Cardiac fibroblast (primary cell): ENCODE results near the gene GCC2.

ENCODE experiments used
- DNase-seq, 2 donors: peaks; one replicate each; pipeline versions ENCODE4 v3.0.0 to v3.0.0-alpha.2; 2010; ENCODE audit warnings: low read depth in 2 of 2
- H3K4me3 ChIP-seq, 2 donors: replicated peaks in 1 of 2; 1 replicate in 1 of 2; 2 replicates in 1 of 2; pipeline ENCODE4 v1.5.1; 2011; ENCODE audit warnings: low read depth in 2 of 2, low read length in 2 of 2, mild to moderate bottlenecking in 2 of 2, moderate library complexity in 1 of 2
- TF ChIP-seq, protein P1 (sequence below): IDR thresholded peaks from one replicate; pipeline ENCODE4 v1.5.1; 2011; ENCODE audit warnings: low read depth, mild to moderate bottlenecking, low read length, inconsistent platforms

The GCC2 gene

DNA sequence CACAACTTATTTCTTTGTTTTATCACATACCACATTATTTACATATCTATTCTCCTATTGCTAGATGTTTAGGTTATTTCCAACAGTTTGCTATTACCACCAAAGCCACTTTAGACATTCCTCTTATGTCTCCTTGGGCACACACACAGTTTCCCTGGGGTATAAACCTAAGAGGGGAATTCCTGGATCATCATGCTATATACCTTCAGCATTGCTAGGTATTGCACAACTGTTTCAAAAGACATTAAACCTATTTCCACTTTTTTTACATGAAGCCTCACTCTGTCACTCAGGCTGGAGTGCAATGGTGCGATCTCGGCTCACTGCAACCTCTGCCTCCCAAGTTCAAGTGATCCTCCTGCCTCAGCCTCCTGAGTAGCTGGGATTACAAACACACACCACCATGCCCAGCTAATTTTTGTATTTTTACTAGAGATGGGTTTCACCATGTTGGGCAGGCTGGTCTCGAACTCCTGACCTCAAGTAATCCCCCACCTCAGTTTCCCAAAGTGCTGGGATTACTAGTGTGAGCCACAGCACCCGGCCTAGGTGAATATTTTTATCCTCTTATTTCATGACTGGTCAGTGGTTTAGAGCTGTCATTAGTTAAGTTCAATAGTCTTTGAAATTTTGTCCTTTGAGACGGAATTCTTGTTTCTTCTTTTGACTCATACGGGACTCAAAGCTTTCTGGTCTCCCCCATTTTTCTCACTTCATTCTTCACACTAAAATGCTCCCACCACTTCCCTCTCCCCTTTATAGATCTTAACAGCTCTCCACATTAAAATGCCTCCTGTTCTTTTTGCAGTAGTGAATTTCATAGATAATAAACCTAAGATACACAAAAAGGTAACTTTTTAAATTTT, 40.9 kb upstream of the GCC2 start:
- TF ChIP-seq, protein P1, sequence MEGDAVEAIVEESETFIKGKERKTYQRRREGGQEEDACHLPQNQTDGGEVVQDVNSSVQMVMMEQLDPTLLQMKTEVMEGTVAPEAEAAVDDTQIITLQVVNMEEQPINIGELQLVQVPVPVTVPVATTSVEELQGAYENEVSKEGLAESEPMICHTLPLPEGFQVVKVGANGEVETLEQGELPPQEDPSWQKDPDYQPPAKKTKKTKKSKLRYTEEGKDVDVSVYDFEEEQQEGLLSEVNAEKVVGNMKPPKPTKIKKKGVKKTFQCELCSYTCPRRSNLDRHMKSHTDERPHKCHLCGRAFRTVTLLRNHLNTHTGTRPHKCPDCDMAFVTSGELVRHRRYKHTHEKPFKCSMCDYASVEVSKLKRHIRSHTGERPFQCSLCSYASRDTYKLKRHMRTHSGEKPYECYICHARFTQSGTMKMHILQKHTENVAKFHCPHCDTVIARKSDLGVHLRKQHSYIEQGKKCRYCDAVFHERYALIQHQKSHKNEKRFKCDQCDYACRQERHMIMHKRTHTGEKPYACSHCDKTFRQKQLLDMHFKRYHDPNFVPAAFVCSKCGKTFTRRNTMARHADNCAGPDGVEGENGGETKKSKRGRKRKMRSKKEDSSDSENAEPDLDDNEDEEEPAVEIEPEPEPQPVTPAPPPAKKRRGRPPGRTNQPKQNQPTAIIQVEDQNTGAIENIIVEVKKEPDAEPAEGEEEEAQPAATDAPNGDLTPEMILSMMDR = no peak
- no peak for DNase-seq
- no peak overlapping the region for H3K4me3 ChIP-seq

- no peak overlapping the region for H3K4me3 ChIP-seq
- DNase-seq = peak in 1 of 2 donors; percentile 40
- TF ChIP-seq, protein P1 = no peak
Observed at GRCh38 chr2:108409768-108410167, 39.2 kb upstream of the GCC2 start.

- TF ChIP-seq, protein P1 = no peak
- DNase-seq = peak; percentile 77 to 87
- H3K4me3 ChIP-seq = no peak overlapping the region
Observed at GRCh38 chr2:108412995-108413710, 35.9 kb upstream of the GCC2 start.

DNA sequence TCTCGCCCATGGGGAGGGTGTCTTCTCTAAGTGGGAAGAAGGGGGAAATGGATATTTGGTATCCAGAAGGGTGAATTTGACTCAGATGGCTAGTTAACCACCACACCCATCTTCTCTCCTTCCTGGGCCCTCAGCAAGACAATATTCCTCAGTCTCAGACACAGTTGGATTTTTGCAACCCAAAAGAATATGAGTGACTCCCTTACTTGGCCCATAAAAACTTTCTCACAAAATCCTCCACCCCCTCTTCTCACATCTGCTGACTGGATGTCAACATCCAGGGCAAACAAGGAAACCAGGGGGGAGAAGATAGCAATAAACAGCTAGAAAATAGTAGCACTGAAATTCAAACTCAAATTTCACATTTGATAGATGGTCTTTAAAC, 35.3 kb upstream of the GCC2 start:
- H3K4me3 ChIP-seq = no peak overlapping the region
- DNase-seq = no peak
- TF ChIP-seq, protein P1 = no peak

- no peak overlapping the region for H3K4me3 ChIP-seq
- DNase-seq = peak in 1 of 2 donors; percentile 19
- TF ChIP-seq, protein P1 = no peak
Observed at GRCh38 chr2:108414256-108414876, 34.6 kb upstream of the GCC2 start.

GRCh38 chr2:108414945-108415344, 34.1 kb upstream of the GCC2 start:
- H3K4me3 ChIP-seq = no peak overlapping the region
- TF ChIP-seq, protein P1 = no peak
- DNase-seq = no peak
